Cerebellar nuclear complex (tissue), 1 donor: Measurements from ENCODE around the gene RGS2.
A peak's percentile ranks its signal among the peaks of the same experiment; 100 is the strongest.

Source experiments
- DNase-seq, 2 experiments: peaks; one replicate each; lab custom pipeline; 2025; lab: John Stamatoyannopoulos, UW

Gene RGS2

GRCh38 chr1:192795916-192796618, 12.8 kb upstream of the RGS2 start:
- no peak for DNase-seq

- DNase-seq = no peak
These were observed 11.7 kb upstream of the RGS2 start for GRCh38 chr1:192797143-192797542.

- no peak for DNase-seq
These were observed 10.9 kb upstream of the RGS2 start for GRCh38 chr1:192797891-192798290.

GRCh38 chr1:192801451-192801850, 7.4 kb upstream of the RGS2 start:
- DNase-seq = no peak

- DNase-seq = no peak
These were observed 6.4 kb upstream of the RGS2 start for GRCh38 chr1:192802406-192802805.

- DNase-seq = no peak
These were observed 5.3 kb upstream of the RGS2 start for GRCh38 chr1:192803501-192803900.

- DNase-seq = no peak
These were observed 3.0 kb upstream of the RGS2 start for GRCh38 chr1:192805832-192806323.

- no peak for DNase-seq
These were observed 1.4 kb upstream of the RGS2 start for GRCh38 chr1:192807211-192808162.

- no peak for DNase-seq
These were observed 699 bp upstream of the RGS2 start for GRCh38 chr1:192808163-192808517.

GRCh38 chr1:192809307-192810252, 741 bp downstream of the RGS2 start:
- DNase-seq = peak in 1 of 2 experiments; percentile 48

GRCh38 chr1:192810253-192810880, 1.5 kb downstream of the RGS2 start:
- DNase-seq = no peak

- DNase-seq = no peak
These were observed 2.2 kb downstream of the RGS2 start for GRCh38 chr1:192811006-192811405.

GRCh38 chr1:192811594-192812239, 2.9 kb downstream of the RGS2 start:
- DNase-seq = no peak

GRCh38 chr1:192812420-192813209, 3.8 kb downstream of the RGS2 start:
- no peak for DNase-seq

GRCh38 chr1:192814805-192815204, 6.0 kb downstream of the RGS2 start:
- no peak for DNase-seq

GRCh38 chr1:192817246-192817645, 8.4 kb downstream of the RGS2 start:
- no peak for DNase-seq

GRCh38 chr1:192821296-192821695, 12.5 kb downstream of the RGS2 start:
- no peak for DNase-seq

GRCh38 chr1:192824511-192824910, 15.7 kb downstream of the RGS2 start:
- no peak for DNase-seq

GRCh38 chr1:192826791-192827546, 18.1 kb downstream of the RGS2 start:
- no peak for DNase-seq
